Aorta (tissue), 5 donors: Measurements from ENCODE around the gene DNAAF9. TPM values are rescaled to one million over a fixed set of nuclear protein-coding genes. Genes with fewer than 3 reads are reported as not detected.

Experiments used
- ATAC-seq: fragments of 200-7000 bp; cut with Tn5 transposase; one replicate; pipeline ENCODE4 v1.9.1; 2022; ENCODE audit warnings: moderate library complexity; ENCODE audit not compliant: low FRiP score
- DNase-seq, 2 donors: peaks; one replicate each; pipeline ENCODE4 v3.0.0-alpha.2; 2020
- H3K27ac ChIP-seq, 2 donors: one replicate each; pipeline ENCODE4 v1.5.1; 2013; ENCODE audit warnings: low read length in 2 of 2, mild to moderate bottlenecking in 2 of 2, moderate library complexity in 2 of 2, control low read depth in 1 of 2, inconsistent platforms in 1 of 2, low read depth in 1 of 2
- H3K27me3 ChIP-seq, 2 donors: one replicate each; pipeline ENCODE4 v1.6.1; 2013; ENCODE audit warnings: control low read depth in 1 of 2, low read length in 1 of 2, mild to moderate bottlenecking in 1 of 2, moderate library complexity in 1 of 2; ENCODE audit not compliant: insufficient read depth in 2 of 2, control insufficient read depth in 1 of 2
- H3K36me3 ChIP-seq, 2 donors: one replicate each; pipeline ENCODE4 v1.6.1; 2013; ENCODE audit warnings: control low read depth in 1 of 2, low read length in 1 of 2, mild to moderate bottlenecking in 1 of 2; ENCODE audit not compliant: insufficient read depth in 2 of 2, control insufficient read depth in 1 of 2
- H3K4me1 ChIP-seq, 2 donors: one replicate each; pipeline ENCODE4 v1.6.1; 2013; ENCODE audit warnings: low read length in 2 of 2, control low read depth in 1 of 2, mild to moderate bottlenecking in 1 of 2, moderate library complexity in 1 of 2; ENCODE audit not compliant: insufficient read depth in 2 of 2, control insufficient read depth in 1 of 2
- H3K4me3 ChIP-seq, 2 donors: one replicate each; pipeline ENCODE4 v1.5.1; 2013; ENCODE audit warnings: low read length in 2 of 2, control low read depth in 1 of 2, mild to moderate bottlenecking in 1 of 2
- H3K9me3 ChIP-seq: one replicate; pipeline ENCODE4 v1.6.1; 2013; ENCODE audit warnings: mild to moderate bottlenecking, low read length; ENCODE audit not compliant: control insufficient read depth
- WGBS, 2 donors: extraction: QIAGEN DNeasy Blood & Tissue Kit; methylation state at CpG; one replicate each; pipeline ENCODE4 v1.1.7; 2013; 5-methylcytosine and 5-hydroxymethylcytosine counted together
- intact Hi-C, 2 donors: fragments of 100-400 bp; cut with DNase I; formaldehyde crosslinking; loops; one replicate each; pipeline versions ENCODE4 v1.14.2 to v1.15.0; 2022
- polyA plus RNA-seq, 2 donors: library from polyadenylated mRNA; stranded (reverse); fragments of 200-250 nt; gene quantifications; one replicate each; pipeline ENCODE4 v1.2.3, GENCODE V29; 2013
- total RNA-seq, 2 donors: library from RNA; stranded (reverse); fragmentation: NEBNext Ultra II Directional; extraction: Animal tissue kit (Norgen Biotek cat#: 25700); gene quantifications; one replicate each; pipeline ENCODE4 v1.2.1, GENCODE V29; 2021
- donor health status: healthy with polysubstance abuse.
- donor health status: Bipolar disorder and iron deficiency.
- donor health status: DM: no; HTN: no; CAD: no.
- donor health status: DM: no; HTN: no; CAD: no.
- donor health status: DM: yes; HTN: yes; CAD: no.

Gene DNAAF9
- total and polyA plus RNA-seq, 4 donors, result 5.6 to 32.2 (median 17.2) TPM

DNA sequence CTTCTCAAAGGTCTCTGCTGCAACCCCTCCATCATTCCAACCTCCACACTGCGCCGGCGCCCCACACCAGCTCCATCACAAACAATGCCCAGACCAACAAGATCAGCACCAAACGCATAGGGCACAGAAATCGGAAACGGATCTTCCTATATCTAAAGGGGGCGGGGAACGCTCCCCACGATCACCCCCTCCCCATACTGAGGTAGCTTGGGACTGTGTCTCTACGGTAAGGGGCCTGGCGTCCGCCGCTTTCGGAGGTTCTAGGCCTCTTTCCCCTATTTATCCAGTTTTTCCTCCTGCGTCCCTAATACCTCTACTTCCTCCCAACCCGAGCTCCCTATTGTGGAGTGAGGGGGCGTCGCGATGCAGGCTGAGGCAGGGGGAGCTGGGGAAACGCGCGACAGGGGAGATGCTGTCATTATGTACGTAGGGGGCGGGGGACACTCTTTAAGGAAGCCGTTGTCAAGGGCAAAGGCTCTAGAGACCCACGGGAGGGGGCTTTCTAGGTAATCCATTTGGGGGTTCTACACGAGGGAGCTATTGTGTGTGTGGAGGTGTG is 909 bp downstream of the DNAAF9 start:
- intact Hi-C loops, result loop anchor here in 1 of 2 donors (5.0 kb wide), 1 partner anchor 66 kb away; the partner anchor contains the start of gene ATRN
- WGBS, 2 donors, result 2 to 3% methylated on average over 27 of the region's 27 CpGs
- Histone ChIP-seq H3K36me3 (no peaks in the 10 kb centered on the region), H3K9me3 (no peaks in the 10 kb centered on the region), H3K27me3 (no peaks in the 10 kb centered on the region), H3K4me3 (peak overlapping the region; percentile 91 to 99), H3K27ac (peak overlapping the region; percentile 37 to 82), H3K4me1 (no peaks in the 10 kb centered on the region)
- DNase-seq (peak in 1 of 2 donors; percentile 56), ATAC-seq (peak; percentile 1)

DNA sequence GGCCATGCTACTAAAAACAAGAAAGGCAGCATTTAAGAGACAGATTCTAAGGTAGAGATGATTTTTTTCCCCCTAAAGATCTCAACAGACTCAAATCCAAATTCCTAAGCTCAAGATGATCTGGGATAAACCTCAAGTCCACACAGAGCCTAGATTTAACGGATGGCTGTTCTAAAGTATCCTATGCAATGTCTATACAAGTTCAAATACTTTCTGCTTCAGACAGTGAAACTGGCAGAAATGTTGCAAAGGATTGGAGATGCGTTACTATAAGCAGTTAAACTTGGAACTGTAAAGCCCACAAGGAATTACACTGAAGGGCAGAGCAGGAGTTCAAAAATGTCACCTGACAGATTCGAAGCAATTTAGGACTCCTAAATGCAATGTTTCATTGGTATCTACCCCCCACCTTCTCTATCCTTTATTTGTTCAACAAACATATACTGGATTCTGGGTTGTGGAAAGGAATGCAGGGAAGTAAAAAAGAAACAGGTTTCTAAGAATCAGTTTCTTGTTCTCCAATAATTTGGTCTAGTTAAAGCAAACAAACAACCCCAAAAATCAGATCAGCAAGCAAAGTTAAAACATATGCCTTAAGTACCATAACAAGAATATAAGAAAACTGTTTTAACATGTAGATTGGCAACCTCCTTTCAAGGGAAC is 1.6 kb downstream of the DNAAF9 start:
- Histone ChIP-seq H3K9me3 (no peaks in the 10 kb centered on the region), H3K36me3 (no peaks in the 10 kb centered on the region), H3K4me3 (peak overlapping the region in 1 of 2 donors; percentile 91), H3K27ac (no peak overlapping the region), H3K27me3 (no peaks in the 10 kb centered on the region), H3K4me1 (no peaks in the 10 kb centered on the region)
- intact Hi-C loops, result loop anchor here in 1 of 2 donors (5.0 kb wide), 1 partner anchor 66 kb away; the partner anchor contains the start of gene ATRN
- ATAC-seq, result no peak
- WGBS, 2 donors, result 18 to 19% methylated on average over 3 of the region's 3 CpGs
- DNase-seq, result no peak

DNA sequence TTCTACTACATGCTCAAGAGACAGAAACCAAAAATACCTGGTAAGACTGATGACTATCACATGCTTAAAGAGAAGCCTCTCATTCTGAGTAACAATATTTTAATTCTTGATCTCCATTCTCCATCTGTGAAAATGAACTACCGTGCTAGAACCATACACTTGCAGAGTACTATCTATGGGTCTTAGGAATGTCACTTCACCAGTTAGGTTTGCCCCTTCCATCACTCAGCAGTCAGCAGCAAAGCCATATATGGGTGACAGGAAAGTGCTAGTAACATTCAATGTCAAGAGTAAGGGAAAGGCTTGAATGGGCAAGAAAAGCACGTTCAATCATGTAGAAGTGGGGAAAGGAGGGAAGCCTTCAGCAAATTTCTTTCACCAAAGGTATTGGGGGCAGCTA is 2.3 kb downstream of the DNAAF9 start:
- H3K36me3 ChIP-seq, result no peaks in the 10 kb centered on the region
- H3K4me1 ChIP-seq, result no peaks in the 10 kb centered on the region
- H3K4me3 ChIP-seq, result no peak overlapping the region
- no peaks in the 10 kb centered on the region for H3K9me3 ChIP-seq
- DNase-seq, result no peak
- WGBS, 2 donors, result 33 to 34% methylated on average over 2 of the region's 2 CpGs
- no peak for ATAC-seq
- intact Hi-C loops, result loop anchor here in 1 of 2 donors (5.0 kb wide), 1 partner anchor 67 kb away; the partner anchor contains the start of gene ATRN
- H3K27ac ChIP-seq, result no peak overlapping the region
- H3K27me3 ChIP-seq, result no peaks in the 10 kb centered on the region

DNA sequence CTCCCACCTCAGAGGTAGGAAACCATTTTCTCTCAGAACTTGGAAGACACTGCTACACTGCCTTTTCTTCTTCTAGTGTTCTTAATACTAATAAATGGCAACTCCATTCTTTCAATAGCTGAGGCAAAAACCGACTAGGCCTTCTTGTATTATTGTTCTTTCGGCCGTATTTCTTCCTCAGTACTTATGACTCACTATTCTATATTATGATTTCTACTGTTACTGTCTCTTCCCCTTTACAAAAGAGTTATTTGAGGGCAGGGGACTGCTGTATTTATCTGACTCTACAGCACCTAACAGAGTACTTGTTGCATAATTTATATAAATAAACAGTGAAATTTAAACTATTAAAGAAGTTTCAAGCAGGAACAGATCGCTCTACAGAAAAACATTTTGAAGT is 3.1 kb downstream of the DNAAF9 start:
- Histone ChIP-seq H3K27me3 (no peaks in the 10 kb centered on the region), H3K4me1 (no peaks in the 10 kb centered on the region), H3K27ac (no peak overlapping the region), H3K4me3 (no peak overlapping the region), H3K36me3 (no peaks in the 10 kb centered on the region), H3K9me3 (no peaks in the 10 kb centered on the region)
- DNase-seq, result no peak
- intact Hi-C loops, result no loop called here
- ATAC-seq, result no peak
- WGBS, 2 donors, result 50 to 57% methylated on average over 4 of the region's 4 CpGs

DNA sequence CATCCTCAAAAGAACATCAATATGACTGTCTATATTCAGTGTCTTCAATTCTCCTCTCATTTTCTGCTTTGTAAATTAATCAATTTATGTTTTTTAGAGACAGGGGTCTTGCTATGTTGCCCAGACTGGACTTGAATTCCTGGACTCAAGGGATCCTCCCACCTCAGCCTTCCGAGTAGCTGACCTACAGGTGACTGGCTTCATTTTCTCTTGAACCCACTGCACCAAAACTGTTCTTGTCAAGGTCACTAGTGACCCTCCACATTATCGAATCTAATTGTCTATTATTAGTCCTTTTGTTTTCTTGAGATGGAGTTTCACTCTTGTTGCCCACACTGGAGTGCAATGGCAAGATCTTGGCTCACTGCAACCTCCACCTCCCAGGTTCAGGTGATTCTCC is 3.7 kb downstream of the DNAAF9 start:
- H3K9me3 ChIP-seq, result no peaks in the 10 kb centered on the region
- no peaks in the 10 kb centered on the region for H3K27me3 ChIP-seq
- no peaks in the 10 kb centered on the region for H3K36me3 ChIP-seq
- H3K4me1 ChIP-seq, result no peaks in the 10 kb centered on the region
- ATAC-seq (no peak), DNase-seq (no peak)
- intact Hi-C loops, result no loop called here
- WGBS, 2 donors, result 99% methylated on average over 2 of the region's 2 CpGs
- no peak overlapping the region for H3K4me3 ChIP-seq
- H3K27ac ChIP-seq, result no peak overlapping the region

DNA sequence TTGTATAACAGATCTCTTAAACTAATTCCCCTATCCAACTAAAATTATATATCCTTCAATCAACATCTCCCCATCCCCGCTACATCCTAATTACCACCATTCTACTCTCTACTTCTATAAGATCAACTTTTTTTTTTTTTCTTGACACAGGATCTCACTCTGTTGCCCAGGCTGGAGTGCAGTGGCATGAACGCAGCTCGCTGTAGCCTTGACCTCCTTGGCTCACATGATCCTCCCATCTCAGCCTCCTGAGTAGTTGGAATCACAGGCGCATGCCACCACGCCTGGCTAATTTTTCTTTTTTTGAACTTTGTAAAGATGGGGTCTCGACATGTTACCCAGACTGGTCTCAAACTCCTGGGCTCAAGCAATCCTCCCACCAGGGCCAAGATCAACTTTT is 5.0 kb downstream of the DNAAF9 start:
- H3K27ac ChIP-seq, result no peak overlapping the region
- DNase-seq, result no peak
- H3K9me3 ChIP-seq, result no peaks in the 10 kb centered on the region
- H3K4me3 ChIP-seq, result no peak overlapping the region
- no peaks in the 10 kb centered on the region for H3K27me3 ChIP-seq
- no peak for ATAC-seq
- intact Hi-C loops, result no loop called here
- H3K4me1 ChIP-seq, result no peaks in the 10 kb centered on the region
- 93 to 95% methylated on average over 6 of the region's 6 CpGs for WGBS, 2 donors
- no peaks in the 10 kb centered on the region for H3K36me3 ChIP-seq

DNA sequence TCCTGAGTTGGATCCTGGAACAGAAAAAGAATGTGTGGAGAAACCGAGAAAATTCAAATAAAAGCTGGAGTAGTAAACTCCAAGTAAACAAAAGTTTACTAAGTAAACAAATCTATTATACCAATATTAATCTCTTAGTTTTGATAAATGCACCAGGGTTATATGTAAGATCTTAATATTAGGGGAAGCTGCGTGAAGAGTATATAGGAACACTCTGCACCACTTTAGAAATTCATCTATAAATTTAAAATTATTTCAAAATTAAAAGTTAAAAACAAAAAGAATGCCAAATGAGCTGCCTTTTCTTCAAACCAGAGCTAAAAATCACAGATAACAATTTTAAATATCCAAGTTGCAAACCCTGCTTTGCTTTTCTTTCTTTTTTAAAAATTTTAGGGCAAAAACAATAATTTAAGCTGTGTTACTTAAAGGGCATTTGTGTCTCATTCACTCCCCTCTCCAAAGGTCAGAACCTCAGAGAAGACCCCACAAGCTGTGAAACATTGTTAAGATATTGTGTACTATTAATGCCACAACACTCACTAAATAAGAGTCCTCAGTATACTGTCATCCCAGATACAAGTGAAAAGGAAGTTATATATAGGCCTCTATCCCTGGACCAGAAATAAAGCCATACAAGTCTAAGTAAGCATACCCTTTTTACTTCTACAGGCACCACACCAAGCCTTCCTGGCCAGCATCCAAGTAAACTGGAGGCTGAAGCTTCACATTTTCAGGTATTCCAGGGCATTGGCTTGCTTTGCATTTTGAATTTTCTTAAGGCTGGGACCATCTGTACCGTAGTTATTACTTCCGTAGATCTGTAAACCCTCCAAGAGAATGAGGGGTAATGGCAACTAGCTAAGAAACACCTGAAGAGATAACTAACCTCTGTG is 7.0 kb downstream of the DNAAF9 start:
- Histone ChIP-seq H3K4me3 (no peak overlapping the region), H3K4me1 (no peaks in the 10 kb centered on the region), H3K36me3 (no peaks in the 10 kb centered on the region), H3K27me3 (no peaks in the 10 kb centered on the region), H3K9me3 (no peaks in the 10 kb centered on the region), H3K27ac (no peak overlapping the region)
- DNase-seq, result no peak
- WGBS, 2 donors, result 76 to 84% methylated on average over 4 of the region's 4 CpGs
- intact Hi-C loops, result no loop called here
- no peak for ATAC-seq

DNA sequence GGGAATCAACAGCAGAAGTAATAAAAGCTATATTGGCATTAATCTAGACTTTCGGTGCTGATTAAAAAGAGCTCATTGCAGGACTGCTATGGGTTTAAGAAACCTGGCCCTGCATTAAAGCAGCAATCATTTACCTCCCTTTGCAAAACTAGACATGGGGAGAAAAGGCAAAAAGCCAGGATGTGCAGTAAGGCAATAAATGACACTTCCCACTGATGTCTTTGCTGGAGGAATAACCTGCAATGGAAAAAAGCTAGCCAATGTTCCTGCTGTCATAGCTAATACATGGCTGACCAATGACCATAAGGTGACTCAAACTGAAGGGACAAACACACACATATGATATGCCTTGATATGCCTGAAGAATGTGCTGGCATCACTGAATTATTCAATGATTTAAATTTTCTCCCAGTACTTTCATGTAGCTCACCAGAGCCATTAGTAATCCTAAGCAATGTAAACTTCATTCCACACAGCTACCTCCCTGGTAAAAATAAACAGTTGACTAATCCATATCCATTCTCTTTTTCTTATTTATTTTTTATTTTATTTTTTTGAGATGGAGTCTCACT is 8.7 kb downstream of the DNAAF9 start:
- Histone ChIP-seq H3K36me3 (no peaks in the 10 kb centered on the region), H3K27ac (no peak overlapping the region), H3K4me3 (no peak overlapping the region), H3K27me3 (no peaks in the 10 kb centered on the region), H3K4me1 (no peaks in the 10 kb centered on the region), H3K9me3 (no peaks in the 10 kb centered on the region)
- intact Hi-C loops, result no loop called here
- WGBS, 2 donors, result 76 to 89% methylated on average over 1 of the region's 1 CpG
- no peak for DNase-seq
- no peak for ATAC-seq
